ENCODE data around the gene ZNF3.

ZNF3 gene

GRCh38 chr7:100024020-100024619, 57.4 kb downstream of the ZNF3 start:
- H3K4me3 ChIP-seq (ENCODE audit: low read length): no peak overlapping the region
- H3K27ac ChIP-seq (ENCODE audit: low read depth, low read length): no peak overlapping the region
- H3K36me3 ChIP-seq (ENCODE audit: control insufficient read depth, insufficient read depth, low read length): peaks cover 24% of the 10 kb centered on the region
- H3K9ac ChIP-seq (ENCODE audit: low read length): no peak overlapping the region
- no peaks in the 10 kb centered on the region for H3K27me3 ChIP-seq (ENCODE audit: control insufficient read depth, insufficient read depth, low read length)
- H3K4me1 ChIP-seq (ENCODE audit: control insufficient read depth, insufficient read depth, low read length): peaks cover 2% of the 10 kb centered on the region

- peaks cover 2% of the 10 kb centered on the region for H3K4me1 ChIP-seq (ENCODE audit: control insufficient read depth, insufficient read depth, low read length)
Observed at GRCh38 chr7:100023526-100023925, 58.0 kb downstream of the ZNF3 start.

GRCh38 chr7:100022621-100023020, 58.9 kb downstream of the ZNF3 start:
- H3K27ac ChIP-seq (ENCODE audit: low read depth, low read length): no peak overlapping the region
- no peaks in the 10 kb centered on the region for H3K27me3 ChIP-seq (ENCODE audit: control insufficient read depth, insufficient read depth, low read length)
- H3K9ac ChIP-seq (ENCODE audit: low read length): no peak overlapping the region
- peaks cover 24% of the 10 kb centered on the region for H3K36me3 ChIP-seq (ENCODE audit: control insufficient read depth, insufficient read depth, low read length)
- H3K4me3 ChIP-seq (ENCODE audit: low read length): no peak overlapping the region
- H3K4me1 ChIP-seq (ENCODE audit: control insufficient read depth, insufficient read depth, low read length): peaks cover 2% of the 10 kb centered on the region

More at GRCh38 chr7:100023526-100023925, 58.0 kb downstream of the ZNF3 start:
- Histone ChIP-seq H3K27me3 (ENCODE audit: control insufficient read depth, insufficient read depth, low read length) (no peaks in the 10 kb centered on the region), H3K27ac (ENCODE audit: low read depth, low read length) (no peak overlapping the region), H3K4me3 (ENCODE audit: low read length) (no peak overlapping the region), H3K9ac (ENCODE audit: low read length) (no peak overlapping the region), H3K36me3 (ENCODE audit: control insufficient read depth, insufficient read depth, low read length) (peaks cover 24% of the 10 kb centered on the region)

GRCh38 chr7:100021297-100021696, 60.2 kb downstream of the ZNF3 start:
- peaks cover 21% of the 10 kb centered on the region for H3K36me3 ChIP-seq (ENCODE audit: control insufficient read depth, insufficient read depth, low read length)
- no peaks in the 10 kb centered on the region for H3K27me3 ChIP-seq (ENCODE audit: control insufficient read depth, insufficient read depth, low read length)
- H3K4me3 ChIP-seq (ENCODE audit: low read length): no peak overlapping the region
- H3K4me1 ChIP-seq (ENCODE audit: control insufficient read depth, insufficient read depth, low read length): peaks cover 9% of the 10 kb centered on the region
- H3K9ac ChIP-seq (ENCODE audit: low read length): no peak overlapping the region
- H3K27ac ChIP-seq (ENCODE audit: low read depth, low read length): no peak overlapping the region

Data from rectal smooth muscle tissue (tissue), 1 donor.